Hepatic stellate cell (primary cell): ENCODE results near the gene ABAT.

Source experiments
- DNase-seq: peaks from one replicate; pipeline ENCODE4 v3.0.0; 2011; ENCODE audit warnings: low spot score

ABAT gene

DNA sequence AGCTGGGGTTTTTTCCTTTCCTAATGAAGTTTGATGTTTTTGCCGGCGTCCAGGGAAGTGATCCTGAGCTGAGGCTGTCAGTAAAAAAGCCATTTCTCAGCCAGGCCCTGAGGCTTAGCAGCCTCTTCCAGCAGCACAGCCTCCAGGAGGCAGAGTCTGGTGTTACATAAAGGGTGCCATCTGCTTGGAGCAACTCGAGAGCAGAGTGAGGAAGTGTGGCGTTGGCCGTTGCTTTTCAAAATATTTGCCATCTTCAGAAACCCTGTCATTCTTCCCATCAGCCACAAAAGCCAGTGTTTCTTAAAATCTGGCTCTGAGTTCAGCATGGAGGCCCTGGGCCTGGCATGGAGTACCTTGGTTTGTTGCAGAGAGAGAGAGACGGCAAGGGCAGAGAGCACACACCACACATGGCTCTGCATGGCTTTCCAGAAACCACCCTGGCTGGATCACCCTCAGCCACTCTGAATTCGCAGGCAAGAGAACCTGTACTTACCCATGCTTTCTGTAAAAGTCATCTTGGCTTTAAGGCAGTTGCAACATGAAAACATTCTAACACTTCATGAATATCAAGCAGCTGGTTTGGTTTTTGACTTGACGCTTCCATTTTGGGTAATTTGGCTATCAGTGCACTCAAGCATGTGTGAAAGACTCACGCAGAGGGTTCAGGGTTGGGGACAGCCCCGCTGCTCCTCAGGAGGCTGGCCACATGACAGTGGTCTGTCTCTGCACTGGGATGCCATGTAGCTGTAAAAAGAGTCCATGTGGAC, 144.3 kb downstream of the ABAT start:
- no peak for DNase-seq

DNA sequence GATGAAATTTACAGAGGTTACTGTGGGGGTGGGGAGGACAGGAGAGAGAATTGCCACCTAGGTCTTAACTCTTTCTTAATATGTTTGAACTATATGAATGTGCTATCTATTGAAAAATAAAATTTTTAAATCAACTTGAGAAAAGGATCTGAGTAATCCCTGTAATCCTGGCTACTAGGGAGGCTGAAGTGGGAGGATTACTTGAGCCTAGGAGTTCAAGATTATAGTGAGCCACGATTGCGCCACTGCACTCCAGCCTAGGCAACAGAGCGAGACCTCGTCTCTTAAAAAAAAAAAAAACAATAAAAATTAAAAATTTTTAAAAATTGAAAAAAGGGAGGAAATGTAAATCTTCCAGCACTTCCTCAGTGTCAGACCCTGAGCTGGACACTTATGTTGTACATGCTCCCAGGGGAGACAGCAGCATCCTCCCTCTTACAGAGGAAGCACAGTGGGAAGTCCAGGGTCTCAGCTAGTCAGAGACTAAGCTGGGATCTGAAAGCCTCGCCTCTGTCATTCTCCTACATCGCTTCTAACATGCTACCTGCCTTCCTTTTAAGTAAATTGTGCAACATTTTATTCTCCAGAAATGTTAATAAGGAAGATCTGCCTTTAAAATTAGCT, 145.1 kb downstream of the ABAT start:
- no peak for DNase-seq

DNA sequence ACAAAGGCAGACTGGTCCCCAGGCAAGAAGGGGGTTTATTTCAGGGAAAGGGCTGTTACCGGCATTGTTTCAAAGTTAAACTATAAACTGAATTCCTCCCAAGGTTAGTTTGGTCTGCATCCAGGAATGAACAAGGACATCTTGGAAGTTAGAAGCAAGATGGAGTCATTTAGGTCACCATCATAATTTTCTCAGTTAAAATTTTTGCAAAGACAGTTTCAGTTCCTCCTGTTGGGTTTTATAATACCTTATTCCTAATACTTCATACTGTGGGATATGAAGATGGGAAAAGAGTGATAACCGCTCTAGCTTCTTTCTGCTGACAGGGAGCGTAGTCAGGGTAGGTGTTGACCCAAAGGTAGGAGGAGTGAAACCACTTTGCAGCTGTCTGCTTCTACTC, 148.0 kb downstream of the ABAT start:
- no peak for DNase-seq

DNA sequence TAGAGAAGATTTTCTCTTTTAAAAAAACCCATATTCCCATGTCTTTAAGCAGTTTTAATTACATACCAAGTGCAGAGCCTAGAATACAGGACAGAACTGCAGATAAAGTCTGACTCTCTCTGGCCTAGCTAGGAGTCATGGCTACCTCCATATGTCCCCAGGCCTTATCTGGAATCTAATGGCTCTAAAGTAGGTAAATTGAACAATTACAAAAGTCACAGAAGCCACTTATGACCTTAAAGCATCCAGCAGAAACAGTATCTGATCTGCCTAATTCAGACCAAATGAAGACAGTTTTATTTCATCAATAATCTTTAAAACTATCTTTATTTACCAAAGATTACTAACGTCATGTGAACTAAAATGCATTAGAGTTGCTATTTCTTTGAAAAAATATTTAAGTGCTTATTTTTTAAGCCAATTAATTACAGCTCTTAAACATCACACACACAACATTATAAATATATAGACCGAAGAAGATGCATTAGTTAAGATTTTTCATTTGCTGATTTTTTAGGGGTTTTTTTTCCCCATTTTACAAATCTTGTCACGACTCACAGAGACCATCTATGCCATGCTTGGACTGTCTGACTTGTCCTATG, 152.0 kb downstream of the ABAT start:
- no peak for DNase-seq

DNA sequence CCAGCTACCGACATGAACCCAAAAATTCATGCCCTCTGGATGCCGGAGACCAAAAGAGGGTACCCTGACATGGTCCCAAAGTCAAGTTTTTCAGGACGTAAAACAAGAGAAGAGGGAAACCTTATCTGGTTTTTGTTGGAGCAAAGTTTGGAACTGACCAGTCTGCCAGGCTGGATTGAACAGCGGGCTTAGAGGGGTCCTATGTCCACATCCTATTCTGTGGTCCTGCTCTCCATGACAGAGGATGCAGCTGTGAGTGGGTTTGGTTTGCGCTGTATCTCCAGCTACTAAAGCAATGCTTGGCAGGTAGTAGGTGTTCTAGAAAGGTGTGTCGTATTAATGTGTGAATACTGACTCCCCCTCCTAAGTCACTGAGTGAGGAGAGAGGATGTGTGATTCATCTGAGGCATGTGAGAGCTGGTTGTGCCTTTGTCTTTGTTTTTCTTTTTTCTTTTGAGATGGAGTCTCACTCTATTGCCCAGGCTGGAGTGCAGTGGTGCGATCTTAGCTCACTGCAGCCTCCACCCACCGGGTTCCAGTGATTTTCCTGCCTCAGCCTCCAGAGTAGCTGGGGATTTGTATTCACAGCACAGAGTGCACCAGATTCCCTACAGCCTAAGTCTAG, 154.2 kb downstream of the ABAT start:
- DNase-seq: no peak

DNA sequence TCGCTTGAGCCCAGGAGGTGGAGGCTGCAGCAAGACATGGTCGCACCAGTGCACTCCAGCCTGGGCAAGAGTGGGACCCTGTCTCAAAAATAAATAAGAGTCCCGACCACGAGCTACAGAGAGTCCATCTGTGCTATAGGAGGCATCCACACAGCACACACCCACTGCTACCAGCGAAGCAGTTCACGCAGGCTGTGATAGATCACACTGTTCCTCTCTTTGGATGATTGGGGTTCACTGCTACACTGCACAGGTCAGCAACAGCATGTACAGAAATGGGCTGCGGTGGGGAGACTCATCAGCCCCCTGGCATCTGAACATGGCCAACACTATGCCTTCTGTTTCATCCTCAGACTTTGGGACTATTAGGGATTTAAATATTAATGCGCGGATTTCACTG, 157.0 kb downstream of the ABAT start:
- no peak for DNase-seq

DNA sequence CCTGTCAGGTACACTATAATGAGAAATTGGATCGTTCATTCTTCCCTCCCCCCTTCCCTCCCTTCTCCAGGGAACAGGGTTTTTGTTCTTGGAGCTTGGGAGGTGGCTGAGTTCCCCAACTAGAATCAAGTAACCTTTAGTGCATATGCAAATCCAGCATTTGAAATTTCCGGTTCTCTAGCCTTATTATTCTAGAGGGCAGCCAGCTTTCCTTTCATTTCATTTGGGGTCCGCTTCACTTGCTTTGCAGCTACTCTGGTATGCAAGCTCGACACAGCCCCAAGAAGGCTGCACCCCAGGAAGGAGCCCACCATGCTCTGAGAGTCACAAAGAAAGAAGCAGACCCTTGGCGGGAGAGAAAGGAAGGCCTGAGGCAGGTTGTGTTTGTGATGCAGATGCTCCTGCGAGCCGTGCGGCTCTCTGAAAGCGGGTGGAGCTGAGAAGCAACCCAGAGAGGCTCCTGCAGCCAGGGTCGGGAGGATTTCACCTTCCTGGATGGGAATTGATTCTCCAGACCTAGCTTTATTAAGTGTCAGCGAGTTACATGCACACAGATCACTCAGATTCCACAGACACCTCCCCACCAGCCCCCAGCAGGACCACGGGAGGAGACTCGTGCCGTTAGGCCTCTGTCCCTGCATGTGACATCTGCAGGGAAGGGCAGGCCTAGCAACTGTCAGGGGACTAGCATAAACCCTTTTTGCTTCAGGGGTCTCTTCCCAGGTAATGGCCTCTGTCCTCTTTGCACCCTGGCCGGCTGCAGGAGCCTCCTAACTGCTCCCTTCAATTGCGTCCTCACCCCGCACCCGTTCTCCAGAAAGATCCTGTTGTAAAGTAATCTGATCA, 157.7 kb downstream of the ABAT start:
- no peak for DNase-seq

DNA sequence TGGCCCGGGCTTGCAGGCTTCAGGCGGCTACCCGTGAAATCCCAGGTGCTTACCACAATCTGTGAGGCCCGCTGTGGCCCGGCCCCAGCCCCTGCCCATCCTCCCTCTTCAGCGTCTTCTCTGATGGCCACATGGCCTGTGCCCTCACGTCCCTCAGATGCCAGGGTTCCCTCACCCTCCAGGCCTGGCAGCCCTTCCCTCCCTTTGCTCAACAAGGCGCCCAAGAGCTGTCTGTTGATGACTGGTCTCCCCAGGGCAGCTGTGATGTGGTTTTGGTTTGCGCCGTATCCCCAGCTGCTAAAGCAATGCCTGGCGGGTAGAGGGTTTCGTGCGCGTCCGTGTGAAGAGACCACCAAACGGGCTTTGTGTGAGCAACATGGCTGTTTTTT, 158.3 kb downstream of the ABAT start:
- DNase-seq: no peak
